ENCODE results near the gene ADGRF3.

GRCh38 chr2:26364669-26365068 lies 18.1 kb upstream of the ADGRF3 start:
- TF ChIP-seq CTCF (conservative IDR thresholded peaks at IDR 0.05; ENCODE audit: low read depth, low read length) (no peak), EZH2 (IDR thresholded peaks at IDR 0.05; ENCODE audit: borderline replicate concordance, low read depth, low read length, poor library complexity, severe bottlenecking) (no peak)
